BLaER1 (cell line): Measurements from ENCODE around the gene PCSK6.

Source experiments
- H3K27ac ChIP-seq: shearing (Covaris generic); formaldehyde crosslinking; 2 replicates; pipeline ENCODE4 v1.8.1; 2022
- H3K27me3 ChIP-seq: shearing (Covaris generic); formaldehyde crosslinking; 2 replicates; pipeline ENCODE4 v1.8.1; 2022
- H3K36me3 ChIP-seq: shearing (Covaris generic); formaldehyde crosslinking; 2 replicates; pipeline ENCODE4 v1.8.1; 2022
- H3K4me1 ChIP-seq: shearing (Covaris generic); formaldehyde crosslinking; 2 replicates; pipeline ENCODE4 v1.8.1; 2022
- H3K4me2 ChIP-seq: shearing (Covaris generic); formaldehyde crosslinking; 2 replicates; pipeline ENCODE4 v1.8.1; 2022
- H3K4me3 ChIP-seq: shearing (Covaris generic); formaldehyde crosslinking; 2 replicates; pipeline ENCODE4 v1.8.1; 2022
- H3K9ac ChIP-seq: shearing (Covaris generic); formaldehyde crosslinking; 2 replicates; pipeline ENCODE4 v1.8.1; 2022
- H3K9me3 ChIP-seq: shearing (Covaris generic); formaldehyde crosslinking; 2 replicates; pipeline ENCODE4 v1.8.1; 2022
- H4K20me1 ChIP-seq: shearing (Covaris generic); formaldehyde crosslinking; 2 replicates; pipeline ENCODE4 v1.8.1; 2022
- Cebpa-rat ChIP-seq: shearing (Covaris generic); IDR thresholded peaks from 2 replicates; pipeline ENCODE4 v1.8.1; 2022

Gene PCSK6

DNA sequence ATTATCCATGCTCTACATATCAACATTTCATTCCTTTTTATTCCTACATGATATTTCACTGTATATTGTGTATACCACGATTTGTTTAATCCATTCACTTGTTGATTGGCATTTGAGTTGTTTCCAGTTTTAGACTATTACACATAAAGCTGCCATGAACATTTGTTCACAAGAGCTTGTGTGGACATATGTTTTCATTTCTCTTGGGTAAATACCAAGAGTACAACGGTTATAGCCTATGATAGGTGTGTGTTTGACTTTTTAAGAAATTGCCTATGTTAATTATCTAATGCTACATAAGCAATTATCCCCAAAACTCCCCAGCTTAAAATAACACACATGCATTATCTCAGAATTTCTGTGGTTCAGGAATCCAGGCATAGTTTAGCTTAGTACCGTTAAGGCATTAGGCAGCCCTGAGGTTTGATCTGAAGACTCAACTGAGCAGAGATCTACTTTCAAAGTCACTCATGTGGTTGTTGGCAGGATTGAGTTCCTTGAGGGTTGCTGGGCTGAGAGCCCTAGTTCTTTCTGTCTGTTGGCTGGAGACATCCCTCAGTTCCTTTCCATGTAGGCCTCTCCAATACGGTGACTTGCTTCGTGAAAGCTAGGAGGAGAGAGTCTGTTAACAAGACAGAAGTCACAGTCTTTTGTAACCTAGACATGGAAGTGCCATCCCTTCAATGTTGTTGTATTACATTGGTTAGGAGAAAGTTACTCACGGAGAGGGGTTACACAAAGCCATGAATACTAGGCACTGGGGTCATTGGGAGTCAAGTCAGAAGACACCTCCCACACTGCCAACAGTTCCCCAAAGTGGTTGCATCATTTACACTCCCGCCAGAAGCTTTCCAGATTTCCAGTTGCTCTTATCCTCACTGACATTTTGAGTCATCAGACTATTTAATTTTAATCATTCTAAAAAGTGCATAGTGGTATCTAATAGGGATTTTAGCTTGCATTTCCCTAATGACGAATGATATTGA lies 21.0 kb upstream of the PCSK6 start:
- Histone ChIP-seq H4K20me1 (no peaks in the 10 kb centered on the region), H3K4me1 (peaks cover 22% of the 10 kb centered on the region), H3K9ac (no peak overlapping the region), H3K4me2 (no peak overlapping the region), H3K4me3 (no peak overlapping the region), H3K27me3 (no peaks in the 10 kb centered on the region), H3K9me3 (peaks cover 17% of the 10 kb centered on the region; the same call in 1 of the 2 replicates), H3K27ac (no peak overlapping the region), H3K36me3 (no peaks in the 10 kb centered on the region)
- no peak for TF ChIP-seq Cebpa-rat

- Histone ChIP-seq H3K27ac (no peak overlapping the region), H3K36me3 (no peaks in the 10 kb centered on the region), H3K4me1 (peaks cover 34% of the 10 kb centered on the region), H3K4me3 (no peak overlapping the region), H3K9ac (no peak overlapping the region), H3K27me3 (no peaks in the 10 kb centered on the region), H3K4me2 (no peak overlapping the region), H4K20me1 (no peaks in the 10 kb centered on the region), H3K9me3 (0 out of 2 replicates have a peak, but pooled peaks cover 9% of the 10 kb centered on the region)
- no peak for TF ChIP-seq Cebpa-rat
Measured at GRCh38 chr15:101509279-101509678, 19.8 kb upstream of the PCSK6 start.

DNA sequence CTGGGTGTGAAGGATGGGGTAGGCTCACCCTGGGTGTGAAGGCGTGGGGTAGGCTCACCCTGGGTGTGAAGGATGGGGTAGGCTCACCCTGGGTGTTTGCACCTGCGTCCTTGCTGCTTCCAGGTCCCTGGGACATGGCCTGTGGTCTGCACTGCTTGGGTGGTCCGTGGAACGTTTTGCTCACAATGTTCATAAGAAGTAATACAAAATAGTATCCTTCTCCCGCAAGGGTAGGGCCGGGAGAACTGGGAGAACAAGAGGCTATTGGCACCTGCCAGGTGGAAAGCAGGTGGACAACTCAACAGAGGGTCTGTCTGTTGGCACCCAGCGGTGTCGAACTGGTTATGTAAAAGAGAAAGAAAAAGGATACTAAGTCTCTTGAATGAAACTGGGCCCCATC lies 17.0 kb upstream of the PCSK6 start:
- no peak overlapping the region for H3K27ac ChIP-seq
- peaks cover 50% of the 10 kb centered on the region for H3K4me1 ChIP-seq

DNA sequence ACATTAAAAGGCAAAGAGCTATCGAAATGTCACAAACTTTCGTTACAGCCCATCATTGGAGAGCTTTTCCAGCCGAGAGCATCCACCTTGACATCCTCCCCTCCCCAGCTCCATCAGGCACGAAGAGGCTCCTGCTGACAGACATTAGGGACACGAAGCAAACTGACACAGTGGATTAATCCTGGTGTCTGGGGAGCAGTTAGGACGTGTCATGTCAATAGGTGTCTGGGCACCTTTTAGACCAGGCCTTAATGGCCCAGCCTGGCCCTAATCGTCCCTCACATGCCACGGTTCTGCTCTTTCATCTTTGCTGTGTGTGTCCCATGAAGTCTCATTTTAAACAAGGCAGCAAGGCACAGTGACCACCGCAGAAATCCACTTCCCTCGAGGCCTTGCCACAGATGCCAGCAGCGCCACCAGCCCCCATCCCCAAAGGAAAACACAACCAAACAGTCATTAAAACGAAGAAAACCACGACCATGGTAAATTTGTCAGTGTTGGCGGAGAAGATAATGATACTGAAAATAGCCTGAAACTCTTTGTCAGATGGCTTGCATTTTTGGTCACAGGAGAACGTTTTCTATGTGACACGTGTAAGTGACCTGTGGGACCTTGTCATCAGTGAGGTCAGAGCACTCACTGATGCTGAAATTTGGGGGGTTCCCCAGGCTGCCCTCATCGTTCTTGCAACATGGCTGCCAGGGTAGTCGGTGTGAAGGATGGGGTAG lies 16.3 kb upstream of the PCSK6 start:
- peak overlapping the region; percentile 23; the same call in 1 of the 2 replicates for H3K27ac ChIP-seq
- H3K4me2 ChIP-seq = peak overlapping the region; percentile 73
- no peaks in the 10 kb centered on the region for H3K9me3 ChIP-seq
- H3K9ac ChIP-seq = no peak overlapping the region
- no peak overlapping the region for H3K4me3 ChIP-seq
- no peak for TF ChIP-seq Cebpa-rat
- peaks cover 57% of the 10 kb centered on the region for H3K4me1 ChIP-seq
- no peaks in the 10 kb centered on the region for H3K27me3 ChIP-seq
- H4K20me1 ChIP-seq = no peaks in the 10 kb centered on the region
- no peaks in the 10 kb centered on the region for H3K36me3 ChIP-seq

More for the DNA sequence above, 17.0 kb upstream of the PCSK6 start:
- no peak overlapping the region for H3K9ac ChIP-seq
- no peaks in the 10 kb centered on the region for H3K9me3 ChIP-seq
- H4K20me1 ChIP-seq = no peaks in the 10 kb centered on the region
- H3K4me2 ChIP-seq = peak overlapping the region; percentile 73
- no peaks in the 10 kb centered on the region for H3K36me3 ChIP-seq
- H3K4me3 ChIP-seq = no peak overlapping the region
- H3K27me3 ChIP-seq = no peaks in the 10 kb centered on the region
- no peak for TF ChIP-seq Cebpa-rat

DNA sequence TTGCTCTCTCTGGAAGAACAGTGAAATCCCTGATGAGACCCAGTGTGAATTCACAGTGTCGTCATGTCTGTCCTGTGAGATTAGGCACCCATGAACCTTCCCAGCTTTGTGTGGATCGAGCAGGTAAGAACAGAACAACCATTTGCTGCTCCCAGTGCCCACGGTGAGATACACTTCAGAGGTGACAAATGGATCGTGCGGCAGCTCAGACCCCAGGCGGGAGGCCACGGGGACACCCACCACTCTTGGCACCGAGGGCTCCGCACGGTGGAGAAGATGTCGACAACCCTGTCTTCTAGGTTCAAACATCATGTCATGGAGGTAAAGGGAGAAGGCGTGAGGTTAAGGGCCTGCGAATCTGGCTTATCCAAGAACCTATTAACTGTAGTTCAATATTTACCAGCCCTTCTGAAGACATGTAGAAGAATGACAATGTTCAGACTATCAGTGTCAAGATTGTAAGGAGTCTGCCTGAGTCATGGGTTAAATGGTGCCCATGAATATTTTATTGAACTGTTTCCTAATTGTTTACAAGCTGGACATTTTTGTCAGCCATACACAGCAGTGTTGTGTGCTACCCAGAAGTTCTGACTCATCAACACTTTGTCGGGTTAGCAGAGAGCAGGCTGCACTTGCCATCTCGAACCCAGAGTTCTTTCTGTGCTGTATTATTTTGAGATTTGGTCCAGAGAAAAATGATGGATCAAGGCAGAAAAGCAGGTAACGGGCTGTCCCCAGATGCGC lies 15.5 kb upstream of the PCSK6 start:
- Histone ChIP-seq H3K4me1 (peaks cover 64% of the 10 kb centered on the region), H3K36me3 (no peaks in the 10 kb centered on the region), H3K9me3 (no peaks in the 10 kb centered on the region), H3K4me2 (peak overlapping the region; percentile 73), H3K9ac (no peak overlapping the region), H3K27ac (no peak overlapping the region), H3K4me3 (no peak overlapping the region), H3K27me3 (no peaks in the 10 kb centered on the region), H4K20me1 (no peaks in the 10 kb centered on the region)
- TF ChIP-seq Cebpa-rat = no peak

DNA sequence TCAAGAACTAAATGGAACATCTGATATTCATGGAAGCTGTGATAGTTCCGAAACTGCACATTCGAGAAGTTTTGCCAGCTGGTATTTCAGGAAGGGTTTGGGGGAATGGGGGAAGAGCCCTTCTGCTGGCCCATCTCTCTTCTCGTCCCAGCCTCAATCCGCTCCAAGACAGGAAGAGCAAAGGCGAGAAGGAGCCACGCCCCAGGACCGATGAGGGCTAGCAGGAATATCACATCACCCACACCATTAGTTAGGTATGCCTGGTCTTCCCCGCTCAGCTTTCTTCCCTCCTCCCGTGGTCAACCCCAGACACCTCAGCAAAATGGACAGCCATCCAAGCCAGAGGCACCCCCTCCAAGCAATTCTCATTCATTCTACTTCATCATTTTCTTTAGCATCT lies 14.9 kb upstream of the PCSK6 start:
- H3K27me3 ChIP-seq = no peaks in the 10 kb centered on the region
- peaks cover 71% of the 10 kb centered on the region for H3K4me1 ChIP-seq
- TF ChIP-seq Cebpa-rat = no peak
- H3K4me2 ChIP-seq = no peak overlapping the region
- H3K9ac ChIP-seq = no peak overlapping the region
- H4K20me1 ChIP-seq = no peaks in the 10 kb centered on the region
- H3K36me3 ChIP-seq = no peaks in the 10 kb centered on the region
- H3K4me3 ChIP-seq = no peak overlapping the region
- H3K27ac ChIP-seq = no peak overlapping the region
- H3K9me3 ChIP-seq = no peaks in the 10 kb centered on the region

DNA sequence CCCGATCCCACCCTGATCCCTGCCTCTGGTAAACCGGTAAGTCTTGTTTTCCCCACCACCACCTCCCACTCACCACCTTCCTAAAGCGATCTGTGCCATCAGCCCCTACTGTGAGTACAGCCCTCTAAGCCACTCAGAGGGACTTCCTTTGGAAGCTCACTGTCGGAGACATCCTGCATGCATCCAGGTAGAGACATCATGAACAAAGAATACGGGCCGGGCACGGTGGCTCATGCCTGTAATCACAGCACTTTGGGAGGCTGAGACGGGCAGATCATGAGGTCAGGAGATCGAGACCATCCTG lies 13.7 kb upstream of the PCSK6 start:
- Histone ChIP-seq H3K4me1 (peaks cover 82% of the 10 kb centered on the region), H3K36me3 (no peaks in the 10 kb centered on the region), H3K9ac (no peak overlapping the region), H3K9me3 (no peaks in the 10 kb centered on the region), H3K27me3 (no peaks in the 10 kb centered on the region), H3K4me3 (no peak overlapping the region), H3K4me2 (no peak overlapping the region), H3K27ac (no peak overlapping the region), H4K20me1 (no peaks in the 10 kb centered on the region)
- TF ChIP-seq Cebpa-rat = no peak

- H3K27me3 ChIP-seq = no peaks in the 10 kb centered on the region
- H3K4me1 ChIP-seq = peaks cover 88% of the 10 kb centered on the region
- no peaks in the 10 kb centered on the region for H3K9me3 ChIP-seq
- H4K20me1 ChIP-seq = no peaks in the 10 kb centered on the region
- H3K9ac ChIP-seq = no peak overlapping the region
- no peaks in the 10 kb centered on the region for H3K36me3 ChIP-seq
- peak overlapping the region; percentile 86 for H3K4me2 ChIP-seq
- TF ChIP-seq Cebpa-rat = no peak
- no peak overlapping the region for H3K4me3 ChIP-seq
- H3K27ac ChIP-seq = no peak overlapping the region
Measured at GRCh38 chr15:101502572-101503295, 13.2 kb upstream of the PCSK6 start.

DNA sequence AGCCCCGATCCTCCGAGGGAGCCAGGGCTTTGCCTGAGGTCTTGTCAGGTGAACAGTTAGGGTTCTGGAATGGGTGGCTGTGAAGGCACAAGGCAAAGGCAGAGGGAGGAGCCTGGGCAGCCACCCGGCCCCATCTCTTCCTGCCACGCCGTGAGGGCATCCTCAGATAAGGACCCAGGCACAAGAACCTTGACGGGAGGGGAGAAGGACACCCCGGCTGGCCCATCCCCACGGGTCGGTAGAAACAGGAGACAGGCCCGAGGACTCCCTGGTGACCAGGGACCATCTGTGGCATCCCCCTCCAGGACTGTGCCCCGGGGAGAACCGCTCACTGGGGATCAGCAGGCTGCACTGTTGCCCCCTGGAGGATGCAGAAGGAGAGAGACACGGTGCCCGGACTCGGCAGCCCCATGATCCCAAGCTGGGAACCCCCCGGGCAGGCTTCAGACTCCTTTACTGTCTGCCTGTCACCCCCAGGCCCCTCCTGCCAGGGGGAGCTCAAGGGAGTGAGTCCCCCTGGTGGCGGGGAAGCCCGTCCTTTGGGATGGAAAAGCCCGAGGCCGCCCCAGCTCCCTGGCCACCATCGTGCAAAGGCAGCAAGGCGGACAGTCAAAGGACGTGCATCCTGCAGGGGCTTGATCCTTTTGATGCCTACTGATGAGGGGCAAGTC lies 12.3 kb upstream of the PCSK6 start:
- Histone ChIP-seq H3K27ac (no peak overlapping the region), H3K4me3 (peak overlapping the region; percentile 38; the same call in 1 of the 2 replicates), H3K9ac (no peak overlapping the region), H4K20me1 (no peaks in the 10 kb centered on the region), H3K4me1 (peaks cover 88% of the 10 kb centered on the region), H3K9me3 (no peaks in the 10 kb centered on the region), H3K4me2 (peak overlapping the region; percentile 86), H3K36me3 (no peaks in the 10 kb centered on the region), H3K27me3 (no peaks in the 10 kb centered on the region)
- TF ChIP-seq Cebpa-rat = no peak
